ENCODE results near the gene LRMDA.

DNA sequence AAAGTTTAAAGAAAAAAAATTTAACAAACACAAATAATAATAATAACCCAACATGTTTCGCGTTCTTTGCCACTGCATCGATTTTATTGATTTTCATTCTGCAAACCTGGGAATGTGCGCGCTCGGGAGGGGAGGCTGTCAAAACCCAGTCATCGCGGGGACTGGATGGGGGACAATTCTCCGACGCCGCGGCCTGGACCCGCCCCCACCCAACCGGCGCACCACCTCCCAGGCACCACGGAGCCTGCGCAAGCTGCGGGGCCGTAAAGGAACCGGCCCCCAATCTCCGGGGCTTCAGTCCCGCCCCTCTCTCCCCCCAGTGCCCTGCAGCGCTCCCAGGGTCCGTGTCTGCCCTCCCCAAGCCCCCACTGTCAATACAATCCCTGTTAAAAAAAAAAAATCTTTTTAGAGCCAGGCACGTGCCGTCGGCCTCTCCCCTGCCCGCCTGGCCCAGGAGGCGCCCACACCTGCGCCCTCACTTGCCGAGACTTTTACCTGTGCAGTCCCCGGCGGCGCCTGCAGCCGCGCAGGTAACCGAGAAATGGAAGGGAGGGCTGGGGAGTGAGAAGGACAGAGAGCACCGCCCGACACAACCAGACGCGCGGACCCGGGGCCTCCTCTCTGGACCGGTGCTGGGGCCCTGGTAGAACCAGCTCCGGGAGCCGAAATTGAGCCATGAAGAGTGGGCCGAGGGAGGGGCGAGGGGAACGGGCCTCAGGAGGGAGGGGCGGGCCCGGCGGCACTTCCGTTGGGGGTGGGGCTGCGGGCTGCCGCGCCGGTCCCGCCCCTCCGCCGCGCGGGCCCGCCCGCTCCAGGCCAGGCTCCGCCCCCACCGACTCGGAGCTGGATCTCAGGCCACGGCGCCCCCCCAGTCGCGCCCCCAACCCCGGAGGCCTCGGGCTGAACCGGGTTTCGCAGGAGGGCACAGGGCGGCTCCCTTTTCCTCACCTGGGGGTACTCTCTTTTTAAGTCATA is 22.2 kb upstream of the LRMDA start:
- TF ChIP-seq, protein P1, sequence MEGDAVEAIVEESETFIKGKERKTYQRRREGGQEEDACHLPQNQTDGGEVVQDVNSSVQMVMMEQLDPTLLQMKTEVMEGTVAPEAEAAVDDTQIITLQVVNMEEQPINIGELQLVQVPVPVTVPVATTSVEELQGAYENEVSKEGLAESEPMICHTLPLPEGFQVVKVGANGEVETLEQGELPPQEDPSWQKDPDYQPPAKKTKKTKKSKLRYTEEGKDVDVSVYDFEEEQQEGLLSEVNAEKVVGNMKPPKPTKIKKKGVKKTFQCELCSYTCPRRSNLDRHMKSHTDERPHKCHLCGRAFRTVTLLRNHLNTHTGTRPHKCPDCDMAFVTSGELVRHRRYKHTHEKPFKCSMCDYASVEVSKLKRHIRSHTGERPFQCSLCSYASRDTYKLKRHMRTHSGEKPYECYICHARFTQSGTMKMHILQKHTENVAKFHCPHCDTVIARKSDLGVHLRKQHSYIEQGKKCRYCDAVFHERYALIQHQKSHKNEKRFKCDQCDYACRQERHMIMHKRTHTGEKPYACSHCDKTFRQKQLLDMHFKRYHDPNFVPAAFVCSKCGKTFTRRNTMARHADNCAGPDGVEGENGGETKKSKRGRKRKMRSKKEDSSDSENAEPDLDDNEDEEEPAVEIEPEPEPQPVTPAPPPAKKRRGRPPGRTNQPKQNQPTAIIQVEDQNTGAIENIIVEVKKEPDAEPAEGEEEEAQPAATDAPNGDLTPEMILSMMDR (IDR thresholded peaks at IDR 0.05), result peak in 5 of 7 experiments; percentile 16 to 63 (median 46)
- TF ChIP-seq POLR2A (IDR thresholded peaks at IDR 0.05), result peak; percentile 46 to 80 (median 77)

Measured in body of pancreas (tissue), 4 donors.